ENCODE data around the gene STIM2. TPM values are rescaled to one million over a fixed set of nuclear protein-coding genes. Genes with fewer than 3 reads are reported as not detected.

STIM2 gene
- total and polyA plus RNA-seq, 9 of the 15 experiments (the other 6 are each of a cell fraction or from before 2014, with no cell fraction given): 7.2 to 26.8 (median 15.4) TPM

- POLR2A ChIA-PET: no interaction called here
- H4K20me1 ChIP-seq (replicated peaks; ENCODE audit: control insufficient read depth, insufficient read depth, low read length): no peaks in the 10 kb centered on the region
Observed at GRCh38 chr4:26870576-26871262, 10.1 kb downstream of the STIM2 start.

More at GRCh38 chr4:26870576-26871262, 10.1 kb downstream of the STIM2 start:
- no peak for TF ChIP-seq ELF2 (CRISPR knock-in tag; IDR thresholded peaks at IDR 0.05)
- TF ChIP-seq ELF1 (tag; IDR thresholded peaks at IDR 0.05): no peak
- TF ChIP-seq DACH1 (IDR thresholded peaks at IDR 0.05; ENCODE audit: partially characterized antibody): no peak
- TF ChIP-seq FOXA3 (CRISPR knock-in tag; conservative IDR thresholded peaks at IDR 0.05 in 1 of 2, IDR thresholded peaks at IDR 0.05 in 1 of 2): no peak
- TF ChIP-seq PHF21A (IDR thresholded peaks at IDR 0.05; ENCODE audit: borderline replicate concordance, low read depth): no peak
- no peak for TF ChIP-seq ZNF239 (CRISPR knock-in tag; IDR thresholded peaks at IDR 0.05)
- no peak for TF ChIP-seq TRIM25 (IDR thresholded peaks at IDR 0.05; ENCODE audit: borderline replicate concordance)
- no peak for TF ChIP-seq SRSF9 (IDR thresholded peaks at IDR 0.05; ENCODE audit: borderline replicate concordance, low read depth, low read length)
- no peak for TF ChIP-seq ETS1 (conservative IDR thresholded peaks at IDR 0.05; ENCODE audit: control insufficient read depth, low read depth, low read length)
- TF ChIP-seq PTBP1 (IDR thresholded peaks at IDR 0.05; ENCODE audit: low read depth, low read length): no peak
- no peak for TF ChIP-seq SREBF1 (IDR thresholded peaks at IDR 0.05; ENCODE audit: borderline replicate concordance, low read depth, low read length)
- TF ChIP-seq ZNF766 (CRISPR knock-in tag; conservative IDR thresholded peaks at IDR 0.05): no peak
- no peak for TF ChIP-seq SRSF7 (optimal IDR thresholded peaks at IDR 0.05; ENCODE audit: low read depth, low read length)
- no peak for TF ChIP-seq ZBTB34 (CRISPR knock-in tag; IDR thresholded peaks at IDR 0.05)
- TF ChIP-seq ZNF282 (CRISPR knock-in tag; IDR thresholded peaks at IDR 0.05): no peak
- DNase-seq (ENCODE audit: extremely low read depth in 1 of 4, low spot score in 3 of 4) (no peak), ATAC-seq (no peak), FAIRE-seq (no peak)
- peaks cover 13 to 15% of the 10 kb centered on the region in 2 experiments; a peak in 4 of 5 replicates for H3K4me1 ChIP-seq (replicated peaks in 1 of 2; ENCODE audit: control insufficient read depth in 2 of 2, insufficient read depth in 2 of 2, low read length in 2 of 2)
- H3K9me3 ChIP-seq (replicated peaks; ENCODE audit: control insufficient read depth, insufficient read depth, low read depth, low read length): no peaks in the 10 kb centered on the region
- H3K4me3 ChIP-seq: no peak overlapping the region
- CTCF ChIA-PET (ENCODE audit: low intra/inter-chr PET ratio): no interaction called here
- WGBS (ENCODE audit: insufficient coverage, low coverage, missing lambda C conversion rate): 88% methylated on average over 2 of the region's 2 CpGs
- no TSS peak for BruUV-seq (replicated peaks)
- H3K27me3 ChIP-seq (ENCODE audit: control insufficient read depth in 2 of 2, insufficient read depth in 2 of 2, low read length in 2 of 2): no peaks in the 10 kb centered on the region
- H3K36me3 ChIP-seq (ENCODE audit: control insufficient read depth, insufficient read depth, low read length): no peaks in the 10 kb centered on the region
- H3K9ac ChIP-seq (ENCODE audit: insufficient read depth in 1 of 2, low read depth in 2 of 2, low read length in 2 of 2): no peak overlapping the region
- no peak overlapping the region for H3K4me2 ChIP-seq (ENCODE audit: insufficient read depth, low read length)
- in situ Hi-C loops (cut with MboI): no loop called here
- no peak overlapping the region for H2AFZ ChIP-seq (ENCODE audit: low read depth, low read length)
- no peaks in the 10 kb centered on the region for H3K9me1 ChIP-seq (ENCODE audit: control insufficient read depth, insufficient read depth, low read length)
- peaks cover 17% of the 10 kb centered on the region; the same call in 2 of the 3 replicates for H3K79me2 ChIP-seq (ENCODE audit: control insufficient read depth, insufficient read depth, low read length)
- no peak overlapping the region for H3K27ac ChIP-seq (ENCODE audit: extremely low read depth, low read depth, low read length)
- intact Hi-C loops (cut with micrococcal nuclease): no loop called here

All from K562 (cell line).